ENCODE data around the gene ACAP2.
"Not testable (repeated sequence)": the region's sequence is repeated elsewhere in the genome, so short reads cannot be mapped to it uniquely, and the experiment has no call there.

The ACAP2 gene

DNA sequence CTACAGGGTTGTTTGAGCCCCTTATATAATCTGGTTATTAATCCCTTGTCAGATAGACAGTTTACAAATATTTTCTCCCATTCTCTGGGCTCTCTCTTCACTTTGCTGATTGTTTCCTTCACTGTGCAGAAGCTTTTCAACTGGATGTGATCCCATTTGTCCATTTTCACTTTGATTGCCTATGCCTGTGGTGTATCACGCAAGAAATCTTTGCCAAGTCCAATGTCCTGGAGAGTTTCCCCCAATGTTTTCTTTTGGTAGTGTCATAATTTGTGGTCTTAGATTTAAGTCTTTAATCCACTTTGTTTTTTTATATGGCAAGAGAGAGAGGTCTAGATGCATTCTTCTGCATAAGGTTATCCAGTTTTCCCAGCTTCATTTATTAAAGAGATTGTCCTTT, 212.6 kb downstream of the ACAP2 start:
- FAIRE-seq = no peak
- TF ChIP-seq, protein P1, sequence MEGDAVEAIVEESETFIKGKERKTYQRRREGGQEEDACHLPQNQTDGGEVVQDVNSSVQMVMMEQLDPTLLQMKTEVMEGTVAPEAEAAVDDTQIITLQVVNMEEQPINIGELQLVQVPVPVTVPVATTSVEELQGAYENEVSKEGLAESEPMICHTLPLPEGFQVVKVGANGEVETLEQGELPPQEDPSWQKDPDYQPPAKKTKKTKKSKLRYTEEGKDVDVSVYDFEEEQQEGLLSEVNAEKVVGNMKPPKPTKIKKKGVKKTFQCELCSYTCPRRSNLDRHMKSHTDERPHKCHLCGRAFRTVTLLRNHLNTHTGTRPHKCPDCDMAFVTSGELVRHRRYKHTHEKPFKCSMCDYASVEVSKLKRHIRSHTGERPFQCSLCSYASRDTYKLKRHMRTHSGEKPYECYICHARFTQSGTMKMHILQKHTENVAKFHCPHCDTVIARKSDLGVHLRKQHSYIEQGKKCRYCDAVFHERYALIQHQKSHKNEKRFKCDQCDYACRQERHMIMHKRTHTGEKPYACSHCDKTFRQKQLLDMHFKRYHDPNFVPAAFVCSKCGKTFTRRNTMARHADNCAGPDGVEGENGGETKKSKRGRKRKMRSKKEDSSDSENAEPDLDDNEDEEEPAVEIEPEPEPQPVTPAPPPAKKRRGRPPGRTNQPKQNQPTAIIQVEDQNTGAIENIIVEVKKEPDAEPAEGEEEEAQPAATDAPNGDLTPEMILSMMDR (IDR thresholded peaks at IDR 0.05; ENCODE audit: insufficient read depth, missing control alignments) = no peak
- no peak for DNase-seq (ENCODE audit: insufficient read length, low spot score)

DNA sequence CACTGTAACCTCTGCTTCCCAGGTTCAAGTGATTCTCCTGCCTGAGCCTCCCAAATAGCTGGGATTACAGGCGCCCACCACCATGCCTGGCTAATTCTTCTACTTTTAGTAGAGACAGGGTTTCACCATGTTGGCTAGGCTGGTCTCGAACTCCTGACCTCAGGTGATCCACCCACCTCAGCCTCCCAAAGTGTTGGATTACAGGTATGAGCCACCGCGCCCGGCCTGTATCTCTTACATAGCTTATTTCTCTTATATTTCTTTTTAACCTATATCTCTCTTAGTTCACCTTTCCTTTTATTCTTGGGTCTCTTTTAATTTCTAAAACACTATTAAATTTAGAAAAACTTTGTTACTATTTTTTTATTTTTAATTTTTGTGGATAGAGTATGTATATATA, 213.9 kb downstream of the ACAP2 start:
- not testable (repeated sequence) for DNase-seq (ENCODE audit: insufficient read length, low spot score); FAIRE-seq

DNA sequence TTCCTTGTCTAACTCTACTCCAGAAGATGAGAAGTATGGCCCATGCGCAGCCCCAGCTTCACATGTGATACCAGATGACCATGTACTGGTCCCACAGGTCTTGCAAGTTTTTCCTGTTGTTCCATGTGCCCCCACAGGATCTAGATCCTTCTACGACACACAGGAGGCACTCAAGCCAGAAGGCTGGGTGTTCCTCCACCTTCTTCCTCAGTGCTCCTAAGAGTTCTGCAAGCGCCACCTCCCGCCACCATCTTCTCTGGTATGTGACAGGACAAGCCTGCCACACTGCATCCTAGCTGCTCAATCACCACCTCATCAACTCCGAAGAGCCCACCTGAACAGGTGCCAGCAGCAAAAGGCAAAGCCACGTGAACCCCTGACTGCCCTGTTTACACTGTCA, 214.9 kb downstream of the ACAP2 start:
- TF ChIP-seq, protein P1 (IDR thresholded peaks at IDR 0.05; ENCODE audit: insufficient read depth, missing control alignments) = no peak
- no peak for DNase-seq (ENCODE audit: insufficient read length, low spot score)
- no peak for FAIRE-seq

DNA sequence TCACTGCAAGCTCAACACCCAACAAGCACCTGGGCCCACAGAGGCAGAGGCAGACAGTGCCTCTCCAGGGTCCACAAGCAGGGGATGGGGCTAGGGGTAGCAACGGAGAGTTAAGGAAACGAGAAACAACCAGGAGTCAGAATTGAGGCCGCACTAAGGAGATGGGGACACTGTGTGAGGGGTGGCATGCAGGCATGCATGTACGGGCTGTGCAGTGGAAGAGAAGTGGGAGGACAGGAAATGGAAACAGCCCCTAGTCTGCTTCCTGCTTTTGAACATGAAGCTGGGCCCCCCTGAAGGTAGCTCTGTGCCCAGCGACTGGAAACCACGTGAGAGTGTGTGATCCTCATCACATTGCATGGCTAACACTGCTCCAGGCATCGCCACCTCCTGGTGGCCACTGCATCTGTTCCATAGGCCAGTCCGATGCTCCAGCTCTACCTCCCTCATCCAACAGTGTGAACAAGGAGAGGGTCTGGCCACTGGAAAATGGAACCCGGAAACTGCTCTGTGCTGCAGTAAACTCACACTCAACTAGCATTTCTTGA, 215.8 kb downstream of the ACAP2 start:
- TF ChIP-seq, protein P1 (IDR thresholded peaks at IDR 0.05; ENCODE audit: insufficient read depth, missing control alignments) = peak; percentile 28
- no peak for FAIRE-seq
- no peak for DNase-seq (ENCODE audit: insufficient read length, low spot score)

DNA sequence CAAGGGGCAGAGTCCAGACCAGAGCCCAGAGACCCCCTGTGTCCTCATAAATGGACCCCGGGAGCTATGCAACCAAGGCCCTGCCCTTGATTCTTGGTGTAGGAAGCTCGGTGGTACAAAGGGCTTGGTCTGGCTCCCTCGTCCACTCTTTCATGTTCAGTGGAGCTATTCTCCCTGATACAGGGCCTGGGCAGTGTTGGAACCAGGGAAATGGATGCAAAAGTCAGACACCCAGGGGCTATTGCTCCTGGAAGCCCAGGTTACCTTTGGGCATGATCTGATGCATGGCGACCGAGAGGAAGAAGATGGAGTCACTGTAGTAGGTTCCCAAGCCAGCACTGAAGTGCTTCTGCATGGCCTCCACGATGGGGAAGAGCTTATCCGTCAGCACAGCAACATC, 216.4 kb downstream of the ACAP2 start:
- DNase-seq (ENCODE audit: insufficient read length, low spot score) (no peak), FAIRE-seq (no peak)
- TF ChIP-seq, protein P1 (IDR thresholded peaks at IDR 0.05; ENCODE audit: insufficient read depth, missing control alignments) = no peak

DNA sequence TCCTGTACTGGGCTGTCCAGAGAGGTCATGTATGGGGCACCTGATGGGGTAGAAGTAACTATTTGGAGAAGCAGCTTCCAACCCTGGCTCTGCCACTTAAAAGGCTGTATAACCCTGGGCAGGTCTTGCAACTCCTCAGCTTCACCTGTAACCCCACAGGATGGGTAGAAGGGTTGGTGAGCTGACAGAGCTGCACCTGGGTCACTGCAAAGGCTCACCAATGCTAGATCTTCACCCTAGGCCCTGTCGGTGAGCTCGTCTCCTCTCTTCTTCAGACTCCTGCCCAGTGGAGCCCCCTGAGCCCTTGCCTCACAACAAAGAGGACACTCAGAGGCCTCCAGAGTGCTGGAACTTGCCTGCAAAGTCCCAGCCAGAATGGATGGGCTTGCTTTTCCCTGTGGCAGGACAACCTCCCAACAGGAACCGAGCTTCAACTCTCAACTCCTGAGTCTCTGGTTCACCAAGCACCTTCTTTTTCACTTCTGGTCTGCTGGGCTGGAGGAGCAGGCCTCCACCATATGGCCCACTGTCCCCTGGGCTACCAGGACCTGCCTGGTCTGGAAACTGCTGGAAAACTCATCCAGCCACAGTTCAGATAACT, 217.7 kb downstream of the ACAP2 start:
- DNase-seq (ENCODE audit: insufficient read length, low spot score) (no peak), FAIRE-seq (no peak)
- TF ChIP-seq, protein P1 (IDR thresholded peaks at IDR 0.05; ENCODE audit: insufficient read depth, missing control alignments) = no peak

Measured in D721Med (cell line).